ENCODE data around the gene CASP12. TPM values are rescaled to one million over a fixed set of nuclear protein-coding genes. Genes with fewer than 3 reads are reported as not detected.
A peak's percentile ranks its signal among the peaks of the same experiment; 100 is the strongest.

The CASP12 gene
- total and polyA plus RNA-seq, 12 donors: 0.06 to 0.46 (median 0.33) TPM; not detected in 6

- no peak for TF ChIP-seq CTCF (IDR thresholded peaks at IDR 0.05)
- H3K9me3 ChIP-seq: peaks cover 0 to 14% (median under 1%) of the 10 kb centered on the region in 11 donors
- WGBS, 2 donors: 72 to 81% methylated on average over 1 of the region's 1 CpG
- ATAC-seq (no peak), DNase-seq (no peak)
- H3K27ac ChIP-seq: no peak overlapping the region
- H3K36me3 ChIP-seq: no peaks in the 10 kb centered on the region
- no peak overlapping the region for H3K4me3 ChIP-seq
- H3K27me3 ChIP-seq: no peaks in the 10 kb centered on the region
- H3K4me1 ChIP-seq: no peaks in the 10 kb centered on the region
- intact Hi-C loops (cut with DNase I): no loop called here
These were observed 53.8 kb downstream of the CASP12 start for GRCh38 chr11:104844451-104844850.

DNA sequence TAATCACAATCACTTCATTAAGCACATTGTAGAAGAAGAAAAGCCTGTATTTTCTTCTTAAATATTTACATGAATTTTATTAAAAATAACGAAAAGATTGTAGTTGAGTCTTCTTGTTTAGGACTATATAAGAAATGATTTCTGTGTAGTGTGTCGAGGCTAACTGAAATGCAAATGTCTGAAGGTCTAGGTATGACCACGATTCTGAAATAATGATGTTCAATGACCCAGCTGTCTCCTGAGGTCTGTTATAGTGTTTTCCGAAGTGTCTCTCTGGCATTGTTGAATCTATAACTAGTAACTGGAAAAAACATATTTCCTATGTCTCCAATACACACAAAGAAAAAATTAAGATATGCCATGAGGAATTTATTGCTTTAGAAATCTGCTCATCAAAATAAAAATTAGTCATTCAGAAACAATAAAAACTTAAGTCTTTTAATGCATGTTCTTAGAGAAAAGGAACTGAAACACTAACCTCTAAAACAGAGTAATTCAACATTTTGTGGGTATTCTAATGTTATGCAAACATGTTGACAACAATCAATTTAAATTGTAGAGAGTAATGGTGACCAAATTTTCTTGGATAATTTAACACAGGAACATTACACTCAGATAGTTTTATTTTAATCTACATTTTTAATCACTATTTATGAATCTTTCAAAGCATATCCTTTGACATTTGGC is 55.0 kb downstream of the CASP12 start:
- H3K27ac ChIP-seq: no peak overlapping the region
- DNase-seq: no peak
- H3K27me3 ChIP-seq: no peaks in the 10 kb centered on the region
- intact Hi-C loops (cut with DNase I): no loop called here
- no peak for ATAC-seq
- H3K36me3 ChIP-seq: no peaks in the 10 kb centered on the region
- H3K4me3 ChIP-seq: no peak overlapping the region
- WGBS, 2 donors: 79 to 80% methylated on average over 4 of the region's 4 CpGs
- peaks cover 0 to 25% (median 9%) of the 10 kb centered on the region in 11 donors for H3K9me3 ChIP-seq
- H3K4me1 ChIP-seq: no peaks in the 10 kb centered on the region
- TF ChIP-seq CTCF (IDR thresholded peaks at IDR 0.05): no peak

GRCh38 chr11:104841973-104842525 is 56.2 kb downstream of the CASP12 start:
- 74 to 77% methylated on average over 2 of the region's 2 CpGs for WGBS, 2 donors
- H3K27ac ChIP-seq: peak overlapping the region in 1 of 10 donors; percentile 32
- no peak for ATAC-seq

GRCh38 chr11:104841185-104841584 is 57.1 kb downstream of the CASP12 start:
- H3K36me3 ChIP-seq: no peaks in the 10 kb centered on the region
- DNase-seq (no peak), ATAC-seq (no peak)
- H3K9me3 ChIP-seq: peaks cover 0 to 18% (median 9%) of the 10 kb centered on the region in 11 donors
- TF ChIP-seq CTCF (IDR thresholded peaks at IDR 0.05): no peak
- no peak overlapping the region for H3K4me3 ChIP-seq
- H3K27ac ChIP-seq: peak overlapping the region in 1 of 10 donors; percentile 32
- 56 to 62% methylated on average over 1 of the region's 1 CpG for WGBS, 2 donors
- peaks cover 0 to 4% (median 0%) of the 10 kb centered on the region in 9 donors for H3K4me1 ChIP-seq
- intact Hi-C loops (cut with DNase I): no loop called here
- no peaks in the 10 kb centered on the region for H3K27me3 ChIP-seq

More at GRCh38 chr11:104841973-104842525, 56.2 kb downstream of the CASP12 start:
- Histone ChIP-seq H3K27me3 (no peaks in the 10 kb centered on the region), H3K36me3 (no peaks in the 10 kb centered on the region), H3K4me1 (peaks cover 0 to 4% (median 0%) of the 10 kb centered on the region in 9 donors), H3K9me3 (peaks cover 0 to 24% (median 9%) of the 10 kb centered on the region in 11 donors), H3K4me3 (no peak overlapping the region)
- intact Hi-C loops (cut with DNase I): no loop called here
- TF ChIP-seq CTCF (IDR thresholded peaks at IDR 0.05): no peak
- no peak for DNase-seq
